NAMALWA (cell line): ENCODE data around the gene LOXL4.

Experiments used
- DNase-seq: peaks from one replicate; pipeline ENCODE4 v3.0.0-alpha.2; 2015; ENCODE audit warnings: low spot score

The LOXL4 gene

DNA sequence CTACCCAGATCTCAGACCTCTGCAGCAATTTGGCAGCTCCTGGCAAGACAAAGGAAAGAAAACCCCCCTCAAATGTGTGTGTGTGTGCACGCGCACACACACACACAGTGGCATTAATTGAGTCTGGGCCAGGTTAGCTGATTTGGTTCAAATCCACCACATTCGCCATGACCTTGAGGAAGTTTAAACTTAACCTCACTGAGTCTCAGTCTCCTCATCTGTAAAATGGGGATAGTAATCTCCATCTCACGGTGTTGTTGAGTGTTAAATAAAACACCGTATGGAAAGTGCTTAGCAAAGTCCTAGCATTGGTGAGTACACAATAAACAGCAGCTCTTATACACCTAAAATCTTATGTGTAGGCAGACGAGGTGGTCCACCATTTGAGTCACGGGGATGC lies 4.9 kb downstream of the LOXL4 start:
- DNase-seq: peak; percentile 4

GRCh38 chr10:98262571-98262970 lies 5.4 kb downstream of the LOXL4 start:
- DNase-seq: peak; percentile 53

- DNase-seq: no peak
Measured at GRCh38 chr10:98261436-98262277, 6.3 kb downstream of the LOXL4 start.

DNA sequence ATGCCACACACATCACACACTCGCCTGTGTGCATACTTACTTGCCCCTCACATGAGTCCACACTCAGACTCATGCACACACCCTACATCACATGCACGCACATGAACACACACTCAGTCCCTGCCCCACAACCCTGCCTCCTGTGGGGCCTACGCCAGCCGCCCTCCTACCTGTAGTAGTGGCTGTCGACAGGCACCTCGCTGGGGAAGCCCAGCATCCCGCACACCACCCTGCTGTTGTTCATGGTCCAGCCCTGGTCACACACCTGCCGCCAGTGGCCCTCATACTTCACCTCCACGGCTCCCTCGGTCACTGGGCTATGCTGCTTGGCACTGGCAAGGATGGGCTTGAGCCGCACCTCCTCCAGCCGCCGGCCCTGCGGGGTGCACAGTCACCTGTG lies 7.2 kb downstream of the LOXL4 start:
- DNase-seq: no peak

DNA sequence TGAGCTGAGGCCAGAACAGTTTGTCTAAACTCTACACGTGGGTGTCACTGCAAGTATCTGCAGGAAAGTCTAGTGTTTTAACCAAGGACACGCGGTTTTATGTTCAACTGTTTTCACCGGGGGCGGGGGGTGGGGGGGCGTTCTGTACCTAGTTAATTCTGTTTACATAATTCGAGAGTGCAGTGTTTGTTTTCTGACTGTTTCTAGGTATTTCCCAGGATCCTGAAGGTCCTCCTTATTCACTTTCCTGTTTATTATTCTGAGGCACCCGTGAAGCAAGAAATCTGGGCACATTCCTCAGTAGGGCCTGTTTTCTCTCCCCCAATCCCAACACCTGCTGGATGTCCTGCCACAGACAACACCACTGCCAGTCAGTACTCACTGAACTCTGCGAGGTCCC lies 7.6 kb downstream of the LOXL4 start:
- DNase-seq: no peak

DNA sequence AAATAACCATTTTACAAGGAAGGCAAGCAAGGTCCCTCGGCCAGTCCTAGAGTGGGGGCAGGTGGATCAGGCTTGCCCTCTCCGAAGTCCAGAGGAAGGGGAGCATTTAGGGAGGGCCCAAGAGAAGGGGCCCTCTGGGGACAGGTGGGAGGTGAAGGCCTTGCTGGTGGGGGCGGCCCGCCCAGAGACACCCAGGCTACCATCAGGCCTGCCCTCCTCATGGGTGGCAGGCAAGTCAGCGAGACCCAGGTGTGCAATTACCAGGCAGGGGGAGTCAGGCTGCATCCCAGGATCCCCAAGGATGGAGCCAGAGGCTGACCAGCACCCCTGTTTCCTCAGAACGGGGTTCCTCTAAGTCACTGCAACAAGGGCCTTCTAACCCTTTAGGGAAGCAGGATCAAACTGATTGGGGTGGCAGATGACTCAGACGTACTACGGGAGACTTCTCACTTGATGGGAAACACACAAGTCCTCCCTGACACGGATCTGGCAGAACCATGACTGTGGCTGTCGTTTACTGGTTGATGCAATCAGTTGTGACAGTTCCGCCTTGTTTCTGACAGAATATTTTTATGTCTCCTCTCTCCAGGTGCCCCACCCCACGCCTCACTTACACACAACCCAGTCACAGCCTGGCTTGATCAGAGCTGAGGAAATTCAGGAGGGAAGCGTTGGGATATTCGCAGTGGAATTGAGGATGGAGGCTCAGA lies 8.2 kb downstream of the LOXL4 start:
- no peak for DNase-seq

DNA sequence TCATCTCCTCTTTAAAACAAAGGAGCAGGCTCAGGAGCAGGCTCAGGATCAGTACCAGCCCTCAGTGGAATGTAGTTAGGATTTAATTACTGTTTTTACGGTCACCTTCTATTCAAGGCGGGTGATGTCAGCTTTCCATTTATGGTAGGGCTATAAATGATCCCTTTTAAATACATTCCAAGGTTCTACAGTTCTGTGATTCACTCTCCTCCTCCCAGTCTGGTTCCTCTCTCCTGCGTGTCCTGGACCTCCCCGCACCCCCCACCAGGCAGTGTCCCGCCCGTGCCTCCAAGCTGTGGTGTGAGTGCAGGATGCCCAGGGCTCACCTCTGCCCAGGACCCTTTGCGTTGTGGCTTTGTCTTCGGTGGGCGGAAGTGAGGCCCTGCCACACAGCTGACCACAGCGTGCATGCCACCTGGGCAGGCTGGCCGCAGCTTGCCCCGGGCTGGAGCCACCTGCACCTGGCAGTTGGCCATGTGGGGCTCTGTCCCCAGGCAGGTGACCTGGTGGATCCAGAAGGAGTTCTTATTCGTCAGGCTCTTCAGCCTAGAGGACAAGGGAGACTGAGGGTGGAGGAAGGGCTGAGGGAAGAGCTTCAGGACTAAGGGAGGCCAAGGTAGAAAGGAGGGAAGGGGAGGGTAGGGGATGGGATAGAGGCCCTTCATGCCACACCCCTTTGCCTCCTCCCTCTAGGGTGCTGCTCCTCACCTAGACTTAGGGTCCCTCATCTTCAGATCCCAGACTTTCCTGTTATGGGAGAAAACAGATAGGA lies 9.1 kb downstream of the LOXL4 start:
- no peak for DNase-seq

GRCh38 chr10:98257961-98258360 lies 10.0 kb downstream of the LOXL4 start:
- DNase-seq: no peak

- no peak for DNase-seq
Measured at GRCh38 chr10:98257198-98257597, 10.8 kb downstream of the LOXL4 start.

DNA sequence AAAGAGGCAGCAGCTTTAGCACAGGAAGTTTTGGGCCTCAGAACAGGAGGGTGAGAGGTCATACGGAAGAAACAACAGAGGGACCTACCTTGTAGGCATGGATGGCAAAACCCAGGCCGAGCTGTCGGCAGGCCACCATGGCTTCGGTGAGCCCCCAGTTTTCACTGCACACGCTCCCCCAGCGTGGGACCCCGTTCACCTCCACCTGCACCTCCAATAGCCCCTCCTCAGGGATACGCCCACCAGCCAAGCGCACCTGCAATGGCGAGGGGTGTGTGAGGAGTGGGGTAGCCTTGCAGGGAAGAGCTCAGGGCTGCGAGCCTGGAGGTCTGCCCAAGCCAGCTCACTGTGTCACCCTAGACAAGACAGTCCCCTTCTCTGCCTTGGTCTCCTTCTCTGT lies 11.3 kb downstream of the LOXL4 start:
- no peak for DNase-seq

DNA sequence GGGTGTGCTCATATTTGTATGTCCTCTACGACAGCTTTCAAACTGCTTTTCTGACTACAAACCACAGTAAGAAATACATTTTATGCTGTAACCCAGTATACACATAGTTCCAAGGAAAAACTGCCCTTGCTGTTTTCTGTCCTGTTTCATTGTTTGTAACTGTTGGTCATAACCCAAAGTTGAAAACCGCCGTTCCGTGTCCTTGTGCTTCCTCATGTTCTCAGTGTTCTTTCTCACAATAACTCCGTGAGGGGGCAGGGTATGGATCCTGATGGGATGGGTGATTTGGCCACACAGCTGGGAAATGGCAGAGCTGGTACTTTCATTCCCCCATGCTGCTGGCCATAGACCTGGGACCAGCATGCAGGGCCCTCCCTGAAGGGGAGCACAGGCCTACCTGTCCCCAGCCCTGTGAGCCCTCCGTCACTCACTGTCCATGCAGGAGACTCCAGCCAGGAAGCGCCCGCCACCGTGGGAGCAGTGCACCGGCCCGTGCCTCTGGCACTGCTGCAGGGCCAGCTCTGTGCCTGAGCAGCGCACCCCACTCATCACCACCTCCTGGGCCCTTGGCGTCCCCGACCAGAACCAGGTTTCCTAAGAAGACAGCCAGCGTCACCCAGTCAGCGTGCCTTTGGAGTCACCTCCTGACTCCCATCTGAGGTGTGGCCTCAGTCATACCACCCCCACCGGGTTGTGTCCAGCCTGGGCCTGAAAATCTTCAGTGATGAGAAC lies 12.7 kb downstream of the LOXL4 start:
- DNase-seq: no peak

- no peak for DNase-seq
Measured at GRCh38 chr10:98254234-98254974, 13.6 kb downstream of the LOXL4 start.

- no peak for DNase-seq
Measured at GRCh38 chr10:98253499-98253898, 14.5 kb downstream of the LOXL4 start.

- DNase-seq: no peak
Measured at GRCh38 chr10:98252464-98252863, 15.5 kb downstream of the LOXL4 start.

GRCh38 chr10:98251399-98251798 lies 16.6 kb downstream of the LOXL4 start:
- DNase-seq: no peak

GRCh38 chr10:98249134-98249533 lies 18.9 kb downstream of the LOXL4 start:
- no peak for DNase-seq

GRCh38 chr10:98248018-98248417 lies 20.0 kb downstream of the LOXL4 start:
- no peak for DNase-seq

GRCh38 chr10:98246911-98247805 lies 20.8 kb downstream of the LOXL4 start:
- DNase-seq: no peak

DNA sequence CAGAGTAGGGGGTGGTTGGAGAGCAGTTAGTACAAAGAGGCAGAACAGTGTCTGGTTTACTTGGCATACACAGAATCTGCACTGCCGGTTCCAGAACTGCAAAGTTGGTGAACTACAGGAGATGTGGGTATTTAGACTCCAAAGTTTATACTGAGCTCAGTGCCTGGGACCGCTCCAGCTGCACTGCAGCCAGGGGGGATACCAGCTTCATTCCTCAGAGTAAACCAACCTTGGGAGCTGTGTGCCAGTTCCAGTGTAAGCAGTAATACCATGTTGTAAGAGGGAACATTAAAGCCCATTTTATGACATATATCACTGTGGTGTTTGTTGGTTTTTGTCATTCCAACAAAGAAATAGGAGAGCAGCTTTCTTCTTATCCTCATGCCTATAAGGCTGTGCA lies 23.4 kb downstream of the LOXL4 start:
- no peak for DNase-seq

DNA sequence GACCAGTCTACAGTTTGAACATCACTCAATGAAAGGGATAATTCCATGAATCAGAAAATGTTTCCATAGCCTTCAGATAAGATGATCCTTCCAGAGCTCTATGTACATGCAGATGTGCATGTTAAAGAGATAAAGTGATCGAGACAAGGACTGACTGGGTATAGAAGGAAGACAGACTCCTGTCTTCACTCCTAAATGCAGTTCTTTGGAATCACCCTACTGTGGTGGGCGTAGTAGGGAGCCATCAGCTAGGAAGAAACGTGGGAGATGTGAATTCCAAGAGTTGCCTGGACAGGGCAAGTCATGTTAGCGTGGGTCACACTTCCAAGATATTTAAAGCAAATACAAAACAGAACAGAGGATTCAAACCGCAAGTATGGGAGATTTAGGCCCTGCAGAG lies 23.9 kb downstream of the LOXL4 start:
- DNase-seq: no peak
